ENCODE results near the gene PRCD. TPM values are rescaled to one million over a fixed set of nuclear protein-coding genes. Genes with fewer than 3 reads are reported as not detected.
"Not testable (repeated sequence)": the region's sequence is repeated elsewhere in the genome, so short reads cannot be mapped to it uniquely, and the experiment has no call there.

PRCD gene
- polyA plus RNA-seq, 3 donors: 2.2 to 3.7 (median 3.0) TPM

DNA sequence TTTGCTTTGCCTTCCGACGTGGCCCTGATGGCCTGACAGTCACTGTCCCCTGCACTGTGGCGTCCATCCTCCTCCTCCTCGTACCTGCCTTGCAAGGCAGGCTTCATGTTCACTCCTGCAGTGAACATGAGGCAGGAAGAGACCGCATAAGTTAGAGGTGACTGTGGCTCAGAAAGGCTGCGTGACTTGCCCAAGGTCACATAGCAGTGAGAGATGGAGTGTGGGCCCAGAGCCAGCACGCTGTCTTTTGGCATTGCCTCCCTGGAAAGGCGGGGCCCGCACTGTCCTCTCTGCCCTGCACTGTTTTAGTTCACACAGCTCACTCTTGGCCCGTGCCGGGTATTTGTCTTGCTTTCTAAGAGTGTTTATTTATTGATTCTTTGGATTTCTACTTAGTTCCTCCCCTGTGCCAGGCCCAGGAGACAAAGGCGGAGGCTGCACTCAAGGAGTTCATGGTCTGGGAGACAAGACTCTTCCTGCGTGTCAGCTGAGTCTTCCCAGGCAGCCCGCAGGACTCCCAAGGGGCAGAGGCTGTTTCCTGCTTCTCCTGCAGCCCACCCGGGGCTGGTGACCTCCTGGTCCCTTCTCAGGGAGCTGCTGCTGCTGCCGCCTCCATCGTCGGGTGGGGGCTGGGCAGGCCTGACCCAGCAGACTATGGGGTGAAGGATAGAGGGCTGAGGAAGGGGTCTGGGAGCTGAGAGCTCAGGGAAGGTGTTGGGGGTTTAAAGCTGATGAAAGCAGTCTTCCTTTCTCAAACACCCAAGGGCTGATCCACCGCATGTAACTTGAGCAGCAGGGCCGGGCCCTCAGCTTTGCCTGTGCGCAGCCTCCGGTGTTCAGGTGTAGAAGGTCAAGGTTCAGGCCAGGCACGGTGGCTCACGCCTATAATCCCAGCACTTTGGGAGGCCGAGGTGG lies 15.0 kb upstream of the PRCD start:
- no peak for DNase-seq (ENCODE audit: low read depth in 3 of 3, low spot score in 2 of 3)

GRCh38 chr17:76525513-76525833 lies 14.4 kb upstream of the PRCD start:
- DNase-seq (ENCODE audit: low read depth in 3 of 3, low spot score in 2 of 3): not testable (repeated sequence)

DNA sequence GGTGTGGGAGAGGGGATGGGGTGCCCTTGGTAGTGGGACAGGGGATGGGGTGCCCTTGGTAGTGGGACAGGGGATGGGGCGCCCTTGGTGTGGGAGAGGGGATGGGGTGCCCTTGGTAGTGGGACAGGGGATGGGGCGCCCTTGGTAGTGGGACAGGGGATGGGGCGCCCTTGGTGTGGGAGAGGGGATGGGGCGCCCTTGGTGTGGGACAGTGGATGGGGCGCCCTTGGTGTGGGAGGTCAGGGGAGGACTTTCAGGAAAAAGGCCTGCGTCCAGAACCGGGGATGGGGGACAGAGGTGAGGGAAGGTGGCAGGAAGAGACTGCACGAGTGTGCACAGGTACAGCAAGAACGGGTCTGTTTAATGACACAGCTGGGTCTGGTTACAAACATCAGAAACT lies 12.8 kb upstream of the PRCD start:
- not testable (repeated sequence) for DNase-seq (ENCODE audit: low read depth in 3 of 3, low spot score in 2 of 3)

DNA sequence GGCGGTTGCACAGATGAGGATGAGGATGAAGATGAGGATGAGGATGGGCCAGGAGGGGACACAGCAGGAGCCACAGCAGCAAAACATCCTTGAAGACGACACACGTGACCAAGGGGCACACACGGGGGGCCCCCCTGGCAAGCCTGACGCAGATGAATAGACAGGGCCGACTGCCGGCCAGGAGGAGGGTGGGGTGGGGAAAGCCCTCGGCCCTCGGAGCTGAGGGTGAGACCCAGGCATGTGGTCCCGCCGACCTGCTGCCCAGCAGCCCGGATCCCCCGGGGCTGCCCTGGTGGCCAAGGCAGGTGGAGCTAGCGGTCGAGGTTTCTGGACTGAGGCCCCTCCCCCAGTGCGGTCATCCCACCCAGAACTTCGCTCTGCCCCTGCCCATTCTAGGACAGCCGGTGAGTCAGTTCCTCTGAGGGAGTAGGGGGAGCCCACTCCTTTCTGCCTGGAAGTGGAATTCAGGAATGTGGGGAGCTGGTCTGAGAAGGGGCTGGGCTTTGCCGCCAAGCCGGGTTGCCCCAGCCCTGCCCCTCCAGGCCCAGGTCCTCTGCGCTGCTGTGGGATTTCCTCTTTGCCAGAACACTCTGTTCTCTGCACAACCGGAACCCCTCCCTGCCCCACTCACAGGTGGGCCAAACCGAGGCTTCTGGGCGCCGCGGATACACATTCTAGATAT lies 12.3 kb upstream of the PRCD start:
- no peak for DNase-seq (ENCODE audit: low read depth in 3 of 3, low spot score in 2 of 3)

DNA sequence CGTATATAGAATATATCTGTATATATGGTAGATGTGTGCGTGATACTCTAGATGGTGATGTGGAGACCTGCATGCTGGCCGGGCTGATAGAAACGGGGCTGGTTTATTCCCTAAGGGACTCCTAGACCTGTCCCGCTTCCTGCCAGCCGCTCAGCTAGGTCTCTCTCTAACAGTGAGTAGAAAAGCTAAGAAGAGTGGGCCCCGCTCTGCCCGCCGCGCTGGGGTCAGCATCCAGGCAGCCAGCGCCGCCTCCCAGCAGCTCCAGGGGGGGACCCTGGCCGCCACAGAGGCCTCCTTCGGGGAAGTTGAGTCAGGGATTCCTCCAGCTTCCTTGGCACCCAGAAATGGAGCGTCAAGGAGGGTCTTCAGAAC lies 11.7 kb upstream of the PRCD start:
- DNase-seq (ENCODE audit: low read depth in 3 of 3, low spot score in 2 of 3): no peak

DNA sequence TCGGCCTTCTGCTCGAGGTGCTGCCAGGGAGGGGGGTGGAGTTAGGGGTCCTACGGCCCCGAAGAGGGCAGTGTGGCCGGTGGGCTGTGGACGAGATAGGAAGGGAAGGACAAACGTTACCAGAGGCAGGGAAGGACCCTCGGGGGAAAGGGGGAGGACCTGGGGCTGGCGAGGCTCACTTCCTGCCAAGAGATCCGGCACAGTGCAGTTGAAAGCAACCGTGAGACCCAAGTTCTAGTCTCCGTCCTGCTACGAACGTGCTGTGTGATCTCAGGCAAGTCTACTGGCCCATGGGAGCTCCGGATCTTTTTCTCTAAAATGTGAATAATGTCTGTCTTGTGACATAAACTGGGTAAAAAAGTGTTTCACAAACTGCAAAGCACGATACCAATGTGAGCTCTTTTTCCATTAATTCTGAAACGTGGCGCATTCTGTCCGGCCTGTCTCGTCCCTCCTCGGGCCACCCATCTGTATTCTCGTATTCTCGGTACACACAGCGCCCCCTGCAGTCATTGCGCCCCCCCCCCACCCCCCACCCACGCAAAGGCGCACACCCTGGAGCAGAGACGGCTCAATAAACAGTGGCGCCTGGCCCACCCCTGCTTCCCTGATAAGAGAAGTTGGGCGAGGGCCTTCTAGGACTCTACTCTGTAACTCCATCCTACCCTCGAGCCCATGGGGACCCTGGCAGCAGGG lies 11.2 kb upstream of the PRCD start:
- DNase-seq (ENCODE audit: low read depth in 3 of 3, low spot score in 2 of 3): no peak

GRCh38 chr17:76529224-76530094 lies 10.4 kb upstream of the PRCD start:
- peak in 1 of 3 donors; percentile 72 for DNase-seq (ENCODE audit: low read depth in 3 of 3, low spot score in 2 of 3)

GRCh38 chr17:76530095-76530723 lies 9.6 kb upstream of the PRCD start:
- DNase-seq (ENCODE audit: low read depth in 3 of 3, low spot score in 2 of 3): no peak

- DNase-seq (ENCODE audit: low read depth in 3 of 3, low spot score in 2 of 3): no peak
These were observed 8.9 kb upstream of the PRCD start for GRCh38 chr17:76530811-76531485.

- no peak for DNase-seq (ENCODE audit: low read depth in 3 of 3, low spot score in 2 of 3)
These were observed 8.3 kb upstream of the PRCD start for GRCh38 chr17:76531486-76532038.

DNA sequence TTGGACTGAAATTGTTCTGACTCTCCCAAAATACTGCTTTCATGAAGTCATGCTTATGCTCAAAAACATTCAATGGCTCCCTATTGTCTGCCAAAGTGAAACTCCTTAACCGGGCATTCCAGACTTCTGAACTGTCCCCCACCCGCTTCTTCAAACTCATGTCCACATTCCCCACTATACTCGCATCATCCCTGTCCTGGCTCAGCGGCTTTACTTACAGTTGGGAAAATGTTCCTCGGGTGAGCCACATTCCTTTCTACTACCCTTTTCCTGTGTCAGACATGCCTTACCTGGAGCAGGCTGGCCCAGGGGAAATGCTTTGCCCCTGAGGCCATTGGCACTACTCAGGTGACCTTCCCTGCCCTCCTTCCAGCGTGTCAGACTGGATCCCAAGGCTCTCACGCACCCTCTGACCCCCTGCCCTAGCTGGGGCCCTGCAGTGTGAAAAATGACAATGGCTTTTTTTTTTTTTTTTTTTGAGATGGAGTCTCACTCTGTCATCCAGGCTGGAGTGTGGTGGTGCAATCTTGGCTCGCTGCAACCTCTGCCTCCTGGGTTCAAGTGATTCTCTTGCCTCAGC lies 7.7 kb upstream of the PRCD start:
- DNase-seq (ENCODE audit: low read depth in 3 of 3, low spot score in 2 of 3): no peak

GRCh38 chr17:76533640-76534359 lies 6.0 kb upstream of the PRCD start:
- not testable (repeated sequence) for DNase-seq (ENCODE audit: low read depth in 3 of 3, low spot score in 2 of 3)

DNA sequence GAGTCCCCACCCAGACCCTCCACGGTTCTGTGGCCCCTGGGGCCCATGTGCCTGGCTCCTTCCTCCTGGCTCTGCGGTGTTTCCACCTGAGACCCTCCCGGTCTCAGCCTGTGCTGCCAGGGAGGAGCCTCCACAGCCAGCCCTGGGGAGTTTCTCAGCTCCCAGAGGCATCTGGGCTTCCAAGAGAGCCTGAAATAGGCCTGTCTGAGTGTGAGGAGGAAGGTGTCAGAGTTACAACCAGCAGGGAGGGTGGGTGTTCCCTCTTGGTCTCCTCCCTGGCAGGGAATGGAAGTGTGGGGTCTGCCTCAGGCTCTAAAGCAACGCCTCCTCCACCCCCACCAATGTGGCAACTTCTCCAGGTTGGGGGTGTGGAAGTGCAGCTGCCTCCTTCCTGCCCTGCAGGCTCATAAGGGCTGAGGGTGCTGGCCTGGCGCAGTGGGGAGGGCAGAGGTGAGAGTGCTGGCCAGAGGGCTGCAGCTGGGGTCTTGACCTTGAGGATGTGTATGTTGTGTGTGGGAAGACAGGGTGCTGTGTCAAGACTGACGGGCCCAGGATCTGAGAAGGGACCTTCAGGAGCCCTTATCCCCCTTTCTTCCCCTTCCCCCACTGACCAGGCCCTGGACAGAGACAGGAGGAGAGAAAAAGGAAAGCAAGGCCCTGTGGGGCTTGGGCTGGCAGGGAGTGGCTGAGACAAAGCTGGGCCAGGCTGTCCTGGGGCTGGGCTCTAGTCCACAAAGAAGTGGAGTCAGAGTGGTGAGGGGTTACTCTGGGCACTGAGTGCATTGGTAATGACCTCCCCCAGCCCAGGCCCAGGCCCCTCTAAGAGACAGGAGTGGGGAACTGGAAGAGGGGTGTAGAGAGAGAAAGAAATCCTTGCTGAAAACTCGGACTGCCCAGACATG lies 4.8 kb upstream of the PRCD start:
- no peak for DNase-seq (ENCODE audit: low read depth in 3 of 3, low spot score in 2 of 3)

DNA sequence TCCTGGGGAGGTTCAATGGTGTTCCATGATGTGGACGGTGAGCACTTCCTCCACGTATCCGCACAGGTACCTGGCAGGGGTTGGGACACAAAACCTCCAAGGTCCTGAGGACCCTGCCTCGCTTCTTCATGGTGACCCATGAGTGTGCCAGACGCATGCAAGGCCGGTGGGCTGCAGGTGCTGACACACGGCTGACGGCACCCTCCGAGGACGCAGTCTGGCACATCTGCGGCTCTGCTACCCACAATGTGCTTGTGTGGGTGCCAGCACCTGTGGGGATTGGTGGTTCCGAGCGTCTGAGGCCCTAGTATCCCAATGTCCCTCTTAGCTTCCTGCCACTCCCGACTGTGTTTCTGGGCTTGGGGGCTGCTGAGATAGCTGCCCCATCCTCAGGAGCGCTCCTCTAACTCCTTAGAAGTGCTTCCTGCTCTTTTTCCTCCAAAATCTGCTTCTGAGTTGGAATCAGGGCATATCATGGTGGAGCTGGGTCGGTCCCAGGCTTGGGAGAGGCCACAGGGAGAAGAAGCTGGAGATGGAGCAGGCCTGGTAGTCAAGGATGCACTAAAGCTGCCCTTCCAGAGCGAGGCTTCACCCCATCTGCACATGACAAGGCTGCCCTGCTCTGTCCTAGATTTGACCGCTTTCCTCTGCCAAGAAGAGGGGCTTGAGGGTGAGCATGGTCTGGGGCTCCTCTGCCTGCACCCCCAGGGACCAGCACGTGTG lies 3.9 kb upstream of the PRCD start:
- DNase-seq (ENCODE audit: low read depth in 3 of 3, low spot score in 2 of 3): no peak

GRCh38 chr17:76536511-76537287 lies 3.1 kb upstream of the PRCD start:
- no peak for DNase-seq (ENCODE audit: low read depth in 3 of 3, low spot score in 2 of 3)

DNA sequence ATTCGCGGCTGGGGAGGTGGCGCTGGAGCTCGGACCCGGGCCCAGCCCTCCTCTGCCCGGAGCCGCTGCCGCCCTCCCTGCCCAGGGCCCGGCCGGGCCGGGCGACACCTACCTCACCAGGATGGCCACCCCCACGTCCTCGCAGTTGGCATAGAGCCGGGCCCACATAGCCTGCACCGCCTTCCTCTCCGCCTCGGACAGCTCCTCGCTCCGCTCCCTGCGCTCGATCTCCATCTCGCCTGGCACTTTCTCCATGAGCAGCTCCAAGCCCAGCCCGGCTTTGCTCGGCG lies 2.6 kb upstream of the PRCD start:
- no peak for DNase-seq (ENCODE audit: low read depth in 3 of 3, low spot score in 2 of 3)
